ENCODE measurements around the gene SRGAP1.
"Not testable (repeated sequence)": the region's sequence is repeated elsewhere in the genome, so short reads cannot be mapped to it uniquely, and the experiment has no call there.

Gene SRGAP1

DNA sequence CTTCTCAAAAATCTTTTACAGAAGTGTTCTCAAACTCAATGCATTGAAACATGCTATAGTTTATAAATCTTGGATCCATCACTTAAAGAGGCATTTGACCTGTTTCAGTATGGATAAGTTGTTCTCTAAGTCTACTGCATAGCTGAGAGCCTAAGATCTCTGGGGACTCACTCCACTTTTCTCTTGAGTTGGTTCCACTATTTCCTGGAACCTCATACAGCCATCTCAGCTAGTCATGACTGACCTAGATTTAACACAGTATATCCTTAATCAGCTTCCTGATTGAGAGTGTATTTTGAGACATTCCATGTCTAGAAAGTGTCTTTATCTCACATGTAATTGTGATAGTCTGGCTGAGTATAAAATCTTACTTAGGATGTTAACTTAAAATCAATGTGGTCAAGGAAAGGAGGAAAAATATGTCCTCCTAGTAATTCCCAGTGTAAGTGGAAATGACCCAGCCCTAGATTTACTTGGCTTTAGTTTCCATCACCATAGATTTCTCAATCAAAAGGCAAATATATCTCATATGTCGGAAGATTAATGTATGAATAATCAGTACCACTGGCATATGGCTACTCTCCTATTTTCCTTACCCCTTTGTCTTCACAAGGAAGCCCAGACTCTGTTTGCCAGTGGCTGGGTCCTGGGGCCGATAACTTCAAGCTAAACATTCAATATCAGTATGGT lies 315.7 kb downstream of the SRGAP1 start:
- TF ChIP-seq, protein P1, sequence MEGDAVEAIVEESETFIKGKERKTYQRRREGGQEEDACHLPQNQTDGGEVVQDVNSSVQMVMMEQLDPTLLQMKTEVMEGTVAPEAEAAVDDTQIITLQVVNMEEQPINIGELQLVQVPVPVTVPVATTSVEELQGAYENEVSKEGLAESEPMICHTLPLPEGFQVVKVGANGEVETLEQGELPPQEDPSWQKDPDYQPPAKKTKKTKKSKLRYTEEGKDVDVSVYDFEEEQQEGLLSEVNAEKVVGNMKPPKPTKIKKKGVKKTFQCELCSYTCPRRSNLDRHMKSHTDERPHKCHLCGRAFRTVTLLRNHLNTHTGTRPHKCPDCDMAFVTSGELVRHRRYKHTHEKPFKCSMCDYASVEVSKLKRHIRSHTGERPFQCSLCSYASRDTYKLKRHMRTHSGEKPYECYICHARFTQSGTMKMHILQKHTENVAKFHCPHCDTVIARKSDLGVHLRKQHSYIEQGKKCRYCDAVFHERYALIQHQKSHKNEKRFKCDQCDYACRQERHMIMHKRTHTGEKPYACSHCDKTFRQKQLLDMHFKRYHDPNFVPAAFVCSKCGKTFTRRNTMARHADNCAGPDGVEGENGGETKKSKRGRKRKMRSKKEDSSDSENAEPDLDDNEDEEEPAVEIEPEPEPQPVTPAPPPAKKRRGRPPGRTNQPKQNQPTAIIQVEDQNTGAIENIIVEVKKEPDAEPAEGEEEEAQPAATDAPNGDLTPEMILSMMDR (IDR thresholded peaks at IDR 0.05; ENCODE audit: extremely low read depth, missing control alignments), result no peak
- DNase-seq (ENCODE audit: low spot score), result no peak

DNA sequence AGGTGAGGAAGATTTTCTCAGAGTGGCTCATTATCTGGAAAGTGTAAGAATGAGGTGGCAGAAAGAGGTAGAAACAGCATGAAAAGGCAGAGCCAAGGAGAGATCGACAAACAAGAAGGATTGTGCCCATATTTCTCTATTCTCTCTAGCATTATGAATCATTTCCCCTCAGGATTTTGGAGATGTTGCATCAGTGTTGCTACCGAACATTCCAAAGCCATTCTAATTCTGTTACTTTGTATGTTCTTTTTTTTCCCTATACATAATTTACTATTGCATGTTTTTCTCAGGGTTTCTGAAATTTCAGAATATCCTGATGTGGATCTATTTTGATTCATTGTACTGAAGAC lies 316.2 kb downstream of the SRGAP1 start:
- TF ChIP-seq, protein P1 (IDR thresholded peaks at IDR 0.05; ENCODE audit: extremely low read depth, missing control alignments), result no peak
- no peak for DNase-seq (ENCODE audit: low spot score)

DNA sequence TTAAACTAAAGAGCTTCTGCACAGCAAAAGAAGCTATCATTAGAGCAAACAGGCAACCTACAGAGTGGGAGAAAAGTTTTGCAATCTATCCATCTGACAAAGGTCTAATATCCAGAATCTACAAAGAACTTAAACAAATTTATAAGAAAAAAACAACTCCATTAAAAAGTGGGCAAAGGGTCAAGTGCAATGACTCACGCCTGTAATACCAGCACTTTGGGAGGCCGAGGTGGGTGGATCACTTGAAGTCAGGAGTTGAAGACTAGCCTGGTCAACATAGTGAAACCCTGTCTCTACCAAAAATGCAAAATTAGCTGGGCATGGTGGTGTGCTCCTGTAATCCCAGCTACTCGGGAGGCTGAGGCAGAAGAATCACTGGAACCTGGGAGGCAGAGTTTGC lies 322.1 kb downstream of the SRGAP1 start:
- DNase-seq (ENCODE audit: low spot score), result not testable (repeated sequence)

DNA sequence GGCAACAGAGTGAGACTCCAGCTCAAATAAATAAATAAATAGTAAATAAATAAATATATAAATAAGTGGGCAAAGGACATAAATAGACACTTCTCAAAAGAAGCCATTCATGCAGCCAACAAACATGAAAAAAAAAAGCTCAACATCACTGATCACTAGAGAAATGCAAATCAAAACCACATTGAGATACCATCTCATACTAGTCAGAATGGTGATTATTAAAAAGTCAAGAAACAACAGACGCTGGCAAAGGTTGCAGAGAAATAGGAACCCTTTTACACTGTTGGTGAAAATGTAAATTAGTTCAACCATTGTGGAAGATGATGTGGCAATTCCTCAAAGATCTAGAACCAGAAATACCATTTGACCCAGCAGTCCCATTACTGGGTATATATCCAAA lies 322.5 kb downstream of the SRGAP1 start:
- DNase-seq (ENCODE audit: low spot score), result not testable (repeated sequence)

DNA sequence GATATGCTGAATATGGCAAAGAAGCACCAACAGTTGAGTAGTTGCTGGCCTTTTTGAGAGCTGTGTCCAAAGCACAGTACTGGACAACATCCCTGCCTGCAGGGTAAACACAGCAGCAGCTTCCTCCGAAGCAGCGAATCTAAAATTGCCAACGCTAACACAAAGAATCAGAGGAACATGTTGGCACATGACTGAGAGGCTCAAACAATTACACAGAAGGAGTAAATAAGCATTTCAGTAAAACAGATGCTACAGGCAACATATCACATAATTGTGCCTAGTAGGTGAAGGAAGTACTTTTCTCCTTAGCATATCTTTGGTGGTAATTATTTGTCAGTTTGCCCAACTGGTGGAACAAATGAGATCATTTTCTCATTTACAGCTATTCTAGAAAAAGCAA lies 325.5 kb downstream of the SRGAP1 start:
- no peak for DNase-seq (ENCODE audit: low spot score)
- TF ChIP-seq, protein P1 (IDR thresholded peaks at IDR 0.05; ENCODE audit: extremely low read depth, missing control alignments), result no peak

DNA sequence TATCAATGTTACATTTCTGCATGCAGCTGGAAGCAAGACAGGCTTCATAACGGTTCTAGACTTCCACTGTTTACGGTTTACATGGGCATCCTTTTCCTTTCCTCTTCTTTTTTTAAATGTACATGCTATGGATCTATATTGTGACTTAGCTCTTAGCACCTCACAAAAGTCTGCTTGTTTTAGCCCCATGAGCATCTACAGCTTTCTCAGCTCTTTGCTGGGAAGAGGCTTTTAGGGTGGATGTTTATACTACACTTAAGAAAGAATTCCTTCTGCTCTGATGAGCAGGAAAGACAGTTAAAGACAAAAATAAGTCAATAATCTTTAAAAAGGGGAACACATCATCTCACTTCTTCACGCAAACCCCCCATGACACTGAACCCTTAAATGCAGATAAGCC lies 326.2 kb downstream of the SRGAP1 start:
- no peak for DNase-seq (ENCODE audit: low spot score)
- TF ChIP-seq, protein P1 (IDR thresholded peaks at IDR 0.05; ENCODE audit: extremely low read depth, missing control alignments), result no peak

DNA sequence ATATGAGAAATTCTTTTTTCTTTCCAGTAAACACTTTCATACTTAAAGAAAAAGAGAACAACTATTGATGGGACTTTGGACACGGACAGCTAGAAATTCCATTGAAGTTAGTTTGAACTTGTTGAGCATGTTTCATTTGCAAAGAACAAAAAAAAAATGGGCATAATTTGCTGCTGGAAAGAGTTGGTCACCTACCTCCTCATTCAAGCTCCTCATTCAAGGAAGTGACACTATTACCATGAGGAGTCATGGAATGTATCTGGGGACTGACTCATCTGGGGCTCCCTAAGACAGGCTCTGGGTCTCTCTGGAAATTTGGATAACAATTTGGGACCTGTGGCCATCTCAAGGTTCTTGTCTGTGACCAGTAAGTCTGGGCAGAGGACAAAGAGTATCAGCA lies 327.2 kb downstream of the SRGAP1 start:
- DNase-seq (ENCODE audit: low spot score), result no peak

DNA sequence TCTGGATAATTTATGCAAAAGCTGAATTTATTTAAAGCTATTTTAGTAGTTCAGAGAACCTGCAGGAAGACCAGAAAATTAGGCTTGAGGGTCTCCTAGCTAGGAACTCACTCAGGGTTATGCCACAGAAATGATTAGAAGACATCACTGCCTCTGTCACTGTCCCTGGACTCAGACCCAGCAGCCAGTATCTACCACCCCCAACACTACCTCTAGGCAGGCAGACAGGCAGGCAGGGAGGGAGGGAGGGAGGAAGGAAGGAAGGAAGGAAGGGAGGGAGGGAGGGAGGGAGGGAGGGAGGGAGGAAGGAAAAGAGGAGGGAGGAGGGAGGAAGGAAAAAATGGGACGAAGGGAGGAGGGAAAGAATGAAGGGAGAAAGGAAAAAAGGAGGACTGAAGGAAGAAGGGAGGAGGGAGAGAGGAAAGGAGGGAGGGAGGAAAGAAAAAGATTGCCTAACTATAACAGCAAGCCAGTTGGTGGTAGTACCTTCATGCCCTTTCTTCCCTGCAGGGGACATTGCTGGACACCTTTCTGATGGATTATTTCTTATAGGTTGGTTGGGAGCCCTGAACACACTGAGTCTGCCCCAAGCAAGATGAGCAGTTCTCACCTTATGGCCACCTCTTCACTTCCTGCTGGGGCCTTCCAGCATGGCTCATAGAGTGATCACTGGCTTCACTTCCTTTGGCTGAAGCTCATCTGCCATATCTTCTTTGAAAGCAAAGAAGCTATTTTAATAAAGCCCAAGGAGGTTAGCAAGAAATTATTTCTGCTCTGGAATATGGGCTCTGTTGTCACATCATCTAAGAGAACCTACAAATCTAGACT lies 327.9 kb downstream of the SRGAP1 start:
- DNase-seq (ENCODE audit: low spot score), result peak; percentile 15

More for the DNA sequence above, 327.2 kb downstream of the SRGAP1 start:
- TF ChIP-seq, protein P1 (IDR thresholded peaks at IDR 0.05; ENCODE audit: extremely low read depth, missing control alignments), result no peak

More for the DNA sequence above, 327.9 kb downstream of the SRGAP1 start:
- TF ChIP-seq, protein P1 (IDR thresholded peaks at IDR 0.05; ENCODE audit: extremely low read depth, missing control alignments), result no peak
